Stimulated activated CD4-positive, alpha-beta T cell treated with anti-CD3 and anti-CD28 coated beads, TNF-alpha, amount 100 ng/mL, for 1 hour (primary cell): Measurements from ENCODE around the gene SPATA2.
"Not testable (repeated sequence)": the region's sequence is repeated elsewhere in the genome, so short reads cannot be mapped to it uniquely, and the experiment has no call there.

ENCODE experiments used
- DNase-seq, 3 donors: peaks; one replicate each; pipeline ENCODE4 v3.0.0-alpha.2; 2020; ENCODE audit warnings: low read depth in 3 of 3, low spot score in 1 of 3

Gene SPATA2, protein sequence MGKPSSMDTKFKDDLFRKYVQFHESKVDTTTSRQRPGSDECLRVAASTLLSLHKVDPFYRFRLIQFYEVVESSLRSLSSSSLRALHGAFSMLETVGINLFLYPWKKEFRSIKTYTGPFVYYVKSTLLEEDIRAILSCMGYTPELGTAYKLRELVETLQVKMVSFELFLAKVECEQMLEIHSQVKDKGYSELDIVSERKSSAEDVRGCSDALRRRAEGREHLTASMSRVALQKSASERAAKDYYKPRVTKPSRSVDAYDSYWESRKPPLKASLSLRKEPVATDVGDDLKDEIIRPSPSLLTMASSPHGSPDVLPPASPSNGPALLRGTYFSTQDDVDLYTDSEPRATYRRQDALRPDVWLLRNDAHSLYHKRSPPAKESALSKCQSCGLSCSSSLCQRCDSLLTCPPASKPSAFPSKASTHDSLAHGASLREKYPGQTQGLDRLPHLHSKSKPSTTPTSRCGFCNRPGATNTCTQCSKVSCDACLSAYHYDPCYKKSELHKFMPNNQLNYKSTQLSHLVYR

GRCh38 chr20:49915380-49916145 is at the start of gene SPATA2:
Gene SPATA2 (minus strand): TSS chr20:49915529. CDS start chr20:49908490, 7,039 bp downstream.
- peak; percentile 77 to 87 (median 79) for DNase-seq

GRCh38 chr20:49961413-49961812 is 46.1 kb upstream of the SPATA2 start:
- DNase-seq, result no peak

DNA sequence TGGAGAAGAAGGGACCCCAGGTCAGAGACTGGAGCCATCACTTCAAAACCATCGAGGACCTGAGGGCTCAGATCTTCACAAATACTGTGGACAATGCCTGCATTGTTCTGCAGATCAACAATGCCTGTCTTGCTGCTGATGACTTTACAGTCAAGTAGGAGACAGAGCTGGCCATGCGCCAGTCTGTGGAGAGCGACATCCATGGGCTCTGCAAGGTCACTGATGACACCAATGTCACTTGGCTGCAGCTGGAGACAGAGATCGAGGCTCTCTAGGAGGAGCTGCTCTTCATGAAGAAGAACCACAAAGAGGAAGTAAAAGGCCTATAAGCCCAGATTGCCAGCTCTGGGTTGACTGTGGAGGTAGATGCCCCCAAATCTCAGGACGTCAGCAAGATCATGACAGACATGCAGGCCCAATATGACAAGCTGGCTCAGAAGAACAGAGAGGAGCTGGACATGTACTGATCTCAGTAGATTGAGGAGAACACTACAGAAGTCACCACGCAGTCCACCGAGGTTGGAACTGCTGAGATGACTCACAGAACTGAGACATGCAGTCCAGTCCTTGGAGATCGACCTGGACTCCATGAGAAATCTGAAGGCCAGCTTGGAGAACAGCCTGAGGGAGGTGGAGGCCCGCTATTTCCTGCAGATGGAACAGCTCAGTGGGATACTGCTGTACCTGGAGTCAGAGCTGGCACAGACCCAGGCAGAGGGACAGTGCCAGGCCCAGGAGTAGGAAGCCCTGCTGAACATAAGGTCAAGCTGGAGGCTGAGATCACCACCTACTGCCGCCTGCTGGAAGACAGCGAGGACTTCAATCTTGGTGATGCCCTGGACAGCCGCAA is 42.0 kb upstream of the SPATA2 start:
- DNase-seq, result not testable (repeated sequence)

DNA sequence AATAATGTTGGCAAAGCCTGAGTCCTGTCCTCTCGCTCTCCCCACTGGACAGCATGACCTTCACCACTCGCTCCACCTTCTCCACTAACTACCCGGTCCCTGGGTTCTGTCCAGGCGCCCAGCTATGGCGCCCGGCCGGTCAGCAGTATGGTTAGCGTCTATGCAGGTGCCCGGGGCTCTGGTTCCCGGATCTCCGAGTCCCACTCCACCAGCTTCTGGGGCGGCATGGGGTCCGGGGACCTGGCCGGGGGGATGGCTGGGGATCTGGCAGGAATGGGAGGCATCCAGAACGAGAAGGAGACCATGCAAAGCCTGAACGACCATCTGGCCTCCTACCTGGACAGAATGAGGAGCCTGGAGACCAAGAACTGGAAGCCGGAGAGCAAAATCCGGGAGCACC is 41.4 kb upstream of the SPATA2 start:
- DNase-seq, result no peak

DNA sequence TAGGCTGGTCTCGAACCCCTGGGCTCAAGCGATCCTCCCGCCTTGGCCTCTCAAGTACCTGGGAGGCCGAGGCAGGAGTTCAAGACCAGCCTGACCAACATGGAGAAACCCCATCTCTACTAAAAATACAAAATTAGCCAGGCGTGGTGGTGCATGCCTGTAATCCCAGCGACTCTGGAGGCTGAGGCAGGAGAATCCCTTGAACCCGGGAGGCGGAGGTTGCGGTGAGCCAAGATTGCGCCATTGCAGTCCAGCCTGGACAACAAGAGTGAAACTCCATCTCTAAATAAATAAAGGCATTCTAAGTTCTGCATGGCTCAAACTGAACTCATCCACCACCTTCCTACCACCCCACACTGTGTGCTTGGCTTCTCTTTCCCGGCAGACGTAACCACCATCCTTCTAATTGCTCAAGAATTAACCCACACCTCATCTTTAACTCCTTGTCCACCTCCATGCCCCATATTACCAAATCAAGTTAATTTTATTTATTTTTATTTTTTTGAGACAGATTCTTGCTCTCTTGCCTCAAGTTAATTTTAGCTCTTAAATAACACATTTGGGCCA is 40.6 kb upstream of the SPATA2 start:
- DNase-seq, result not testable (repeated sequence)

DNA sequence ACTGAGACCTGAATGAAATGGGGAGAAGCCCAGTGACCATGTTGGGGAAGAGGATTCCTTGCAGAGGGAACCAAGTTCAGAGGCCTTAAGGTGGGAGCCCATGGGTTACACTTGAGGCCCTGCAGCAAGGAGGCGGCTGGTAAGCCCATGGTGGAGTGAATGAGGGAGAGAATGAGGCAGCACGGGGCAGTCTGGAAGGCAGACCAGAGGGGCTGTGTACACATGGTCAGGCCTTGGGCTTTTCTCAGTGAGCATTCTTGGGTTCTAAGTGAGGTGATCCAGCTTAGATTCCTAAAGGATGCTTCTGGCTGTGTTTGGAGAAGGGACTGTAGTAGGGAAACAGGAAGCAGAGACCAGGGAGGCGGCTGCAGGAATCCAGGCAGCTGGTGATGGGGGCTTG is 39.8 kb upstream of the SPATA2 start:
- no peak for DNase-seq

DNA sequence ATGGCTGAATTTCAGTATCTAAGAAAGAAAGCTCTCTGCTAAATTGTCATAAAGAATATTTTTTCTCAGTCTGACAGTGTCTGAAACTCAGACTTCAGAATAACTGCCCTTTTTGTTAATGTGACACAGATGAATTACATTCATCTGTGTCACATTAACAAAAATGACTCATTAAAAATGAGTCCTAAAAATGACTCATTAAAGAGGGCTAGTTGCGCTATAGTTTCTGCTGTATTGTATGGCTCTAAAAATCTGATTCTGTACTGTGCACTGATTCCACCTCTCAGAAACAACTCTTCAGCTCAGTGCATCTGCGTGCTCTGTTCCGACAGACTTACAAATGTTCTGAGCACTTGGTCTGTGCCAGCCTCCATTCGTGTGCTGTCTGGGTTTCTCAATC is 35.8 kb upstream of the SPATA2 start:
- no peak for DNase-seq

- DNase-seq, result no peak
Measured at GRCh38 chr20:49948809-49949507, 33.6 kb upstream of the SPATA2 start.

- no peak for DNase-seq
Measured at GRCh38 chr20:49948178-49948577, 32.8 kb upstream of the SPATA2 start.

DNA sequence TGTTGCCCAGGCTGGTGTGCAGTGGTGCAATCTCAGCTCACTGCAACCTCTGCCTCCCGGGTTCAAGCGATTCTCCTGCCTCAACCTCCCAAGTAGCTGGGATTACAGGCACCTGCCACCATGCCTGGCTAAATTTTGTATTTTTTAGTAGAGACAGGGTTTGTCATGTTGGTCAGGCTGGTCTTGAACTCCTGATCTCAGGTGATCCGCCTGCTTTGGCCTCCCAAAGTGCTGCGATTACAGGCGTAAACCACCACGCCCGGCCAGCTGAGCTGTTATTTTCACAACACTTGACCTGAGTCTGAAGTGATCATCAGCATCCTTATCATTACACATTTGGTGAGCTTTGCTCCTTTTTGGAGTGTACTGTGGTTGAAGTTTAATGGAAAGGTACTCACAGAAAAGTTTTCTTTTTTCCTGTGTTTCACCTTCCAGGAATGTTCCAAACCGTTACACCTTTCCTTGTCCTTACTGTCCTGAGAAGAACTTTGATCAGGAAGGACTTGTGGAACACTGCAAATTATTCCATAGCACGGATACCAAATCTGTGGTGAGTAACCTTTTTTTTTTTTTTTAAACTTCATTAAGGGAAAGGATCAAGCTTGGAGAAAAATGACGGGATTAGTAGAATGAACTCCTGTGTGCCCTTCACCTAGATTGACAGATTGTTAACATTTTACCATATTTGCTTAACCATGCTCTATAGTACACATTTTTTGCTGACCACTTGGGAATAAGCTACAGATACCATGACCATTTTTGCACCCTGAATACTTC is 30.6 kb upstream of the SPATA2 start:
- no peak for DNase-seq

DNA sequence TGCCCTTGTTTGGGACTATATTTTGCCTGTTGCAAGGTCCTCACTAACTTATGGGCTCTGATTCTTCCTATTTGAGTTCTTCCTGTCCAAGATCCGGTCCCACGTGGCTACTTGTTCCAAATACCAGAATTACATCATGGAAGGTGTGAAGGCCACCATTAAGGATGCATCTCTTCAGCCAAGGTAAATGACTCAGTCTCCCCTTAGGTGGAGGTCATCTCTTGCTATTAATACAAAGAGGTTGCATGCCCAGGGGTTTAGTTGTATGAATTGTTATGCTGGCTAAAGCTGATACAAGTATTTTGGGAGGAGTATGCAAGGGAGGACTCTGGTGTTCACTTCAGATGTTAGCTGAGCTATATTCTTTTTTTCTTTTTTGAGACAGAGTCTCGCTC is 30.0 kb upstream of the SPATA2 start:
- DNase-seq, result no peak

DNA sequence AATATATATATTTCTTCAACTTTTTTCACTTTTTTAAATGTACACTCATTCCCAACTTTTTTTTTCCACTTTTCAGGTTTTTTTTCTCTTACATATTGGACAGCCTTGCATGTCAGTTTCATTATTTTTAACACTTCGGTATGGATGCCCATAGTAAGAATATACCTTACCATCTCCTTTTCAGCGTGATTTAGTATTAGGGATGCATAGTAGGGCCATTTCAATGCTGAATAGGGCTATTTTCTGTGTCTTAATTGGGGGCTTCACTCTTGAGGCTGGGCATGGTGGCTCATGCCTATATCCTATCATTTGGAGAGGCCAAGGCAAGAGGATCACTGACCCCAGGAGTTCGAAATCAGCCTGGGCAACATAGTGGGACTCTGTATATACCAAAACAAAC is 27.6 kb upstream of the SPATA2 start:
- DNase-seq, result no peak

DNA sequence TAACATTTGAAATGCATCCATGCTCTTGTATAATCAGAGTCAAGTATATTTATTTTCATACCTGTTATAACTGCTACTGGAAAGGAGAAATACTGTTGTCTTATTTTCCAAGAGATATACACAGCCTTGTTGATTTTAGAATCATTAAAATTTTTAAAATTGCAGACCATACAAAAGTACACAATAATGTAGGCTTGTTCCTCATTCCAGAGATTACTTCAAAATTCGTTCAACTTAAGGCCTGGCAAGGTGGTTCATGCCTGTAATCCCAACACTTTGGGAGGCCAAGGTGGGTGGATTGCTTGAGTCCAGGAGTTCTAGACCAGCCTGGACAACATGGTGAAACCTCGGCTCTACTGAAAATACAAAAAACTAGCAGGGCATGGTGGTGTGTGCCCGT is 27.0 kb upstream of the SPATA2 start:
- DNase-seq, result no peak

DNA sequence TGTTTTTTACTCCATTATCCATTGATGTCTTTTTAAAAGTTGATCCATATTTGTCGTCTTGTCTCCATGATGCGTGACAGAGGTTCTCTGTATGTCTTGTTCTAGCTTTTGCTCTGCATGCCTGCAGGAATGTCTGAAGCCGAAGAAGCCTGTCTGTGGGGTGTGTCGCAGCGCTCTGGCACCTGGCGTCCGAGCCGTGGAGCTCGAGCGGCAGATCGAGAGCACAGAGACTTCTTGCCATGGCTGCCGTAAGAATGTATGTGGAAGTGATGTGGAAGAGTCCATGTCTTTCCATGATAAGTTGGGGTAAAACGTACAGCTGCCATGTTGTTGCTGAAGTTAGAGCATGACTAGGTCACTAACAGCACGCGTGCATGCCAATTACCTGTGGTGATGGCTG is 26.1 kb upstream of the SPATA2 start:
- DNase-seq, result no peak

- DNase-seq, result no peak
Measured at GRCh38 chr20:49938173-49939163, 23.1 kb upstream of the SPATA2 start.

DNA sequence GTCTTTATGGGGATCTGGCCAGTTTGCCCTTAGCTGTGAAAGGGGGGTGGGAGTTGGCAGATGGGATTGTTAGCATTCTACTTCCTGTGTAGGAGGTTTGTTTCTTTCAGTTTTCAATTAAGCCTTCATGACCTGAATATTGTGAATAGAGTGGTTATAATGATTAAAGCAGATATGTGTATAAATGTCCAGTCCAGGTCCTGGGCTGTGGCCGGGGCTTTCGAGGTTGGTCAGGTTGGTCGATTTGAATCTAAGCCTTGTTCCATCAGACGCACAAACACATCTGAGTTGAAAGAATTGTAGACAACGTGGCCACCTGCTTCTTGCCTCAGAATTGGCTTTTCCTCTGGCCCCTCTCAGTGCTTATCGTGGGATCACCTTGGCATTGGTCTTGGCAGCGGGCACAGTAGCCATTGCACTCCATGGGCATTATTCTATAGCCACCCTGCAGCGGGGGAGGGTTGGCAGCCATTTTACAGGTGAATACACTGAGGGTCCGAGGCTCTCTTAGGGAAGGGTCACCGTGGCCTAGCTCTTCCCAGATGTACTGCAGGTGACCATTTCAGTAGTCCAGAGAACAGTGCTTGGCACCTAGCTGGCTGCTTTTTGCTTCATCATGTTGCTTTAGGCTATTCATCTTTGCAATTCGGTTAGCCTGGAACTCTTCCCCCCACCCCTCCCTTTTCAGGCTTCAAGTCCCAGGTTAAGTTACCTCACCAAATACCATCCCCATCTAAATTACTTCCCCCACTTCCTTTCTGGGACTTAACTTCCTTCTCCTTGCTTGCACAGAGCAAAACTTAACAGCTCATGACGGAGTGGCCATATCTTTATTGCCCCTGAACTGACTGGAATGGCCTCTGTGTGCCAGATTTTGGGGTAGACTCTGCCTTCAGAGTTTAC is 21.9 kb upstream of the SPATA2 start:
- no peak for DNase-seq
